ENCODE results near the gene RAPGEF1.

- TF ChIP-seq EZH2 (IDR thresholded peaks at IDR 0.05; ENCODE audit: low read length, missing control alignments): no peak
- TF ChIP-seq, protein P1, sequence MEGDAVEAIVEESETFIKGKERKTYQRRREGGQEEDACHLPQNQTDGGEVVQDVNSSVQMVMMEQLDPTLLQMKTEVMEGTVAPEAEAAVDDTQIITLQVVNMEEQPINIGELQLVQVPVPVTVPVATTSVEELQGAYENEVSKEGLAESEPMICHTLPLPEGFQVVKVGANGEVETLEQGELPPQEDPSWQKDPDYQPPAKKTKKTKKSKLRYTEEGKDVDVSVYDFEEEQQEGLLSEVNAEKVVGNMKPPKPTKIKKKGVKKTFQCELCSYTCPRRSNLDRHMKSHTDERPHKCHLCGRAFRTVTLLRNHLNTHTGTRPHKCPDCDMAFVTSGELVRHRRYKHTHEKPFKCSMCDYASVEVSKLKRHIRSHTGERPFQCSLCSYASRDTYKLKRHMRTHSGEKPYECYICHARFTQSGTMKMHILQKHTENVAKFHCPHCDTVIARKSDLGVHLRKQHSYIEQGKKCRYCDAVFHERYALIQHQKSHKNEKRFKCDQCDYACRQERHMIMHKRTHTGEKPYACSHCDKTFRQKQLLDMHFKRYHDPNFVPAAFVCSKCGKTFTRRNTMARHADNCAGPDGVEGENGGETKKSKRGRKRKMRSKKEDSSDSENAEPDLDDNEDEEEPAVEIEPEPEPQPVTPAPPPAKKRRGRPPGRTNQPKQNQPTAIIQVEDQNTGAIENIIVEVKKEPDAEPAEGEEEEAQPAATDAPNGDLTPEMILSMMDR (conservative IDR thresholded peaks at IDR 0.05 in 1 of 2, IDR thresholded peaks at IDR 0.05 in 1 of 2; ENCODE audit: low read depth in 1 of 2, low read length in 2 of 2): no peak
Measured at GRCh38 chr9:131618785-131619184, 121.1 kb downstream of the RAPGEF1 start.

Data from fibroblast of lung (primary cell).